Measurements from ENCODE around the gene LMAN1L.

GRCh38 chr15:74777769-74778598, 34.7 kb upstream of the LMAN1L start:
- TF ChIP-seq, protein P1, sequence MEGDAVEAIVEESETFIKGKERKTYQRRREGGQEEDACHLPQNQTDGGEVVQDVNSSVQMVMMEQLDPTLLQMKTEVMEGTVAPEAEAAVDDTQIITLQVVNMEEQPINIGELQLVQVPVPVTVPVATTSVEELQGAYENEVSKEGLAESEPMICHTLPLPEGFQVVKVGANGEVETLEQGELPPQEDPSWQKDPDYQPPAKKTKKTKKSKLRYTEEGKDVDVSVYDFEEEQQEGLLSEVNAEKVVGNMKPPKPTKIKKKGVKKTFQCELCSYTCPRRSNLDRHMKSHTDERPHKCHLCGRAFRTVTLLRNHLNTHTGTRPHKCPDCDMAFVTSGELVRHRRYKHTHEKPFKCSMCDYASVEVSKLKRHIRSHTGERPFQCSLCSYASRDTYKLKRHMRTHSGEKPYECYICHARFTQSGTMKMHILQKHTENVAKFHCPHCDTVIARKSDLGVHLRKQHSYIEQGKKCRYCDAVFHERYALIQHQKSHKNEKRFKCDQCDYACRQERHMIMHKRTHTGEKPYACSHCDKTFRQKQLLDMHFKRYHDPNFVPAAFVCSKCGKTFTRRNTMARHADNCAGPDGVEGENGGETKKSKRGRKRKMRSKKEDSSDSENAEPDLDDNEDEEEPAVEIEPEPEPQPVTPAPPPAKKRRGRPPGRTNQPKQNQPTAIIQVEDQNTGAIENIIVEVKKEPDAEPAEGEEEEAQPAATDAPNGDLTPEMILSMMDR (IDR thresholded peaks at IDR 0.05), result no peak
- TF ChIP-seq EP300 (IDR thresholded peaks at IDR 0.05) (no peak), POLR2AphosphoS5 (IDR thresholded peaks at IDR 0.05) (no peak)
